Measurements from ENCODE around the gene KRTAP1-3.
A peak's percentile ranks its signal among the peaks of the same experiment; 100 is the strongest.
"Not testable (repeated sequence)": the region's sequence is repeated elsewhere in the genome, so short reads cannot be mapped to it uniquely, and the experiment has no call there.

Gene KRTAP1-3

DNA sequence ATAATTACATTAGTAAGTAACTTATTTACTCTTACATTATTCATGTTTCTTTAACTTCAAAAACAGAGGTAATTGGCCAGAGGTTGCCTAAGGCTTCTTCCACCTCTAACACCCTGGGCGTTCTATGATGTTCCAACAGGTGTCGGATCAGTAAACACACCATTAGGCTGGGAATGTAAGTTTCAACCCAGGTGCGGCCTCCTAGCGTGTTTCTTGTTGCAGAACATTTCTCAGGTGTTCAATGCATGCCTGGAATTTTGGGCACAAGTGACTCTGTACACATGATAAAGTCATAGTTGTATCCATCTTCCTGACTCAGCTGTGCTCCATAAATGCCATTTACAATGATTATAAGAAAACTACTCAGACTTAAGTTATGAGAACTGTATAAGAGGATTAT lies 19.4 kb upstream of the KRTAP1-3 start:
- DNase-seq = no peak

- DNase-seq = no peak
Measured at GRCh38 chr17:41052566-41052965, 17.9 kb upstream of the KRTAP1-3 start.

GRCh38 chr17:41049110-41049509 lies 14.4 kb upstream of the KRTAP1-3 start:
- DNase-seq = peak; percentile 46

- DNase-seq = peak; percentile 60
Measured at GRCh38 chr17:41048441-41048840, 13.8 kb upstream of the KRTAP1-3 start.

DNA sequence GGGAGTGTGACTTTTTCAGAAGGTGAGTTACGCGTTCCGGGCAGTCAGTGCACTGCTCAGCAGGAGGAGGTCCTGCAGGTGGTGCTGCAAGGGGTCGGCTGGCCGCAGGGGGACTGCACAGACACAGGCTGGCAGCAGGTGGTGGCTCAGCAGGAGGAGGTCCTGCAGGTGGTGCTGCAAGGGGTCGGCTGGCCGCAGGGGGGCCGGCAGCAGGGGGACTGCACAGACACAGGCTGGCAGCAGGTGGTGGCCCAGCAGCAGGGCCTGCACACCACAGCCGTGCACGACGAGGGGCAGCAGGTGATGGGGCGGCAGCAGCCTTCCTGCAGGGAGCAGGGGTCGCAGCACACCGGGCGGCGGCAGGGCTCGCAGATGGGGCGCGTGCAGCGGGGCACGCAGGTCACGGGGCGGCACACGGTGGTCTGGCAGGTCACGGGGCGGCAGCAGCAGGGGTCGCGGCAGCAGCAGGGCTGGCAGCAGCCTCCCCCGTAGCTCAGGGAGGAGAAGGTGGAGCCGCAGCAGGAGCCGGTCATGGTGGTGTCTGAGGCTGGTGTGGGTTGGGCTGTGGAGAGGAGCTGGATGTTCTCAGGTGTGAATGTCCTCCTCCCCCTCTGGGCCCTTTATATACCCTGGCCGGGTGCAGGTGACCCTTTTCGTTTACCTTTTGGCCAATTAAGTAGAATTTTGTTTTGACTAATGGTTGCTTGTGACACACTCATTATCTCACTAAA lies 12.2 kb upstream of the KRTAP1-3 start, which contains the start of gene KRTAP2-1:
TSS of gene KRTAP2-1 (minus strand) at position 582 of the 731 bp plus-strand sequence. CDS start at position 533, 49 bp downstream.
- not testable (repeated sequence) for DNase-seq

DNA sequence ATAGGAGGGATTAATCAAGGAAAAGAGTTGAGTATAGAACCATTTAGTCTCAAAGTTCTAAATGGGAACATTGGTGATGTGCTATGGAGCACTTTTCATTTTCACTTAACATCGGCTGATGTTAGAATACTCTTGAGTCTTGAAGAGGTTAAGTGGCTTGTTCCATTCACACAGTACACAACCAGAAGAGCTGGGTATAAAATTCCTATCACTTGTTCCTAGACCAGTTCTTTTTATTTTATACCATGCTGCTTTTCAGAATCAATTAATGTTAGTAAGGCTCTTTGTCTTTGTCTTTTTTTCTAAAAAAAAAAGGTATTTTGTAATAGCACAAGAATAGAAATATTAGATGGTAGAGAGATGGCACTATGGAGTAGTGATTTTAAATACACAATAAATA lies 8.3 kb upstream of the KRTAP1-3 start:
- no peak for DNase-seq

- not testable (repeated sequence) for DNase-seq
Measured at GRCh38 chr17:41040783-41041571, 6.3 kb upstream of the KRTAP1-3 start, which contains the start of gene KRTAP1-1. TSS of gene KRTAP1-1 (minus strand) at chr17:41041450. CDS start at chr17:41041397, 53 bp downstream.

- no peak for DNase-seq
Measured at GRCh38 chr17:41037853-41038350, 3.2 kb upstream of the KRTAP1-3 start.

DNA sequence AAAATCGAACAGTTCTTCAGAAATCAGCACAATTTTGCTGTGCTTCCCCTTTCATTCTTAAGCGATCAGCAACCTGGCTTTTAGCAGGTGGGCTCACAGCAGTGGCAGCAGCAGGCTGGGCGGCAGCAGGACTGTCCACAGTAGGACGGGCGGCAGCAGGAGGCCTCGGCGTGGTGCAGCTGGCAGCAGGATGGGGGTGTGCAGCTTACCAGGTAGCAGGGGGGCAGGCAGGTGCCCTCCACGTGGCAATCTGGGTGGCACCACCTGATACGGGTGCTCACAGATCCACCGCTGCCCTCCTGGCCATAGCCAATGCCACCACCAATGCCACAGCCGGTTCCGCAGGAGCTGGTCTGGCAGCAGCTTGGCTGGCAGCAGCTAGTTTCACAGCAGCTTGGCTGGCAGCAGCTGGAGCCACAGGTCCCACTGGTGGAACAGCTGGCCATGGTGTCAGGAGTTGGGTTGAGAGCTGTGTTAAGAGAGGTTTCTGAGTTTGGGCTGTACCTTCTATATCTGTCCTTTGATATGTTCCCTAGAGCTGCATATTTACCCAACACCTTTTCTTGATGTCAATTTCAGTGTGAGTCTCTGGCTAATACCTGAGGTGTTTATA lies 4.9 kb downstream of the KRTAP1-3 start, which contains the start of gene KRTAP1-4:
TSS of gene KRTAP1-4 (minus strand) at position 563 of the 613 bp plus-strand sequence. CDS start at position 446, 117 bp downstream.
- no peak for DNase-seq

DNA sequence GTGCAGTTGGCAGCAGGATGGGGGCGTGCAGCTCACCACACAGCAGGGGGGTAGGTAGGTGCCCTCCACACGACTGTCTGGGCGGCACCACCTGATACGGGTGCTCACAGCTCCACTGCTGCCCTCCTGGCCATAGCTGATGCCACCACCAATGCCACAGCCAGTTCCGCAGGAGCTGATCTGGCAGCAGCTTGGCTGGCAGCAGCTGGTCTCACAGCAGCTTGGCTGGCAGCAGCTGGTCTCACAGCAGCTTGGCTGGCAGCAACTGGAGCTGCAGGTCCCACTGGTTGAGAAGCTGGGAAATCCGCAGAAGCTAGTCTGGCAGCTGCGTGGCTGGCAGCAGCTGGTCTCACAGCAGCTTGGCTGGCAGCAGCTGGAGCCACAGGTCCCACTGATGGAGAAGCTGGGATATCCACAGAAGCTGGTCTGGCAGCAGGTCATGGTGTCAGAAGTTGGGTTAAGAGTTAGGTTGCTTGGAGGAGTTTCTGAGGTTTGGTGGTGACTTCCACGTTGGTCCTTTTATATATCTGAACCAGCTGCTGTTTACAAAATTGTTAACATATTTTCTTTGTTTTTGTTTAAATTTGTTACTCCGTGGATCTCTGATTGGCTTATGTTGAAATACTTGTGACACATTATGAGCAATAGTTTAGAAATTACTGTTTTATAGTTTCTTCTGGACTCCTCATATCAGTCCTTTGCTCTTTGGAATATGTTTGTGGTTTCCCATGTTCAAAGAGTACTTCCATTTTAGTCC lies 7.8 kb downstream of the KRTAP1-3 start, which contains the start of gene KRTAP1-5:
TSS of gene KRTAP1-5 (minus strand) at position 494 of the 757 bp plus-strand sequence. CDS start at position 441, 53 bp downstream.
- no peak for DNase-seq

DNA sequence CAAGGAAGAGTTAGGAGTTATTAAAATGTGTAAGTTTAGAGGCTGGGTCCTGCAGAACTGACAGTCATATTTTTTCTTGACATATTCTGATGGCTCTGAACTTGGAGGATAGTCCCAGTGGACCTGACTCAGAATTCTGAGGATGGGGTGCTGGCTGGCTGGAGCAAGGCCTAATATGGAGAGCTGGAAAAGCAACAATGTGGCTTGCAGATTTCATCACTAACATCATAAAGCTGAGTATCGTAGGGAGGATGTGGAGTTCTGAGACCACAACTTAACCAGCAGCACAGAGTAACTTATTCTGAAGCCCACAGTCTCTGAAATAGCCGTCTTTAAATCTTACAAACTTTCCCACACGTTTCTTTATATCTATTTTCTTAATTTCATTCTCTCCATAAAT lies 10.0 kb downstream of the KRTAP1-3 start:
- no peak for DNase-seq

GRCh38 chr17:41020336-41020735 lies 14.3 kb downstream of the KRTAP1-3 start:
- no peak for DNase-seq

DNA sequence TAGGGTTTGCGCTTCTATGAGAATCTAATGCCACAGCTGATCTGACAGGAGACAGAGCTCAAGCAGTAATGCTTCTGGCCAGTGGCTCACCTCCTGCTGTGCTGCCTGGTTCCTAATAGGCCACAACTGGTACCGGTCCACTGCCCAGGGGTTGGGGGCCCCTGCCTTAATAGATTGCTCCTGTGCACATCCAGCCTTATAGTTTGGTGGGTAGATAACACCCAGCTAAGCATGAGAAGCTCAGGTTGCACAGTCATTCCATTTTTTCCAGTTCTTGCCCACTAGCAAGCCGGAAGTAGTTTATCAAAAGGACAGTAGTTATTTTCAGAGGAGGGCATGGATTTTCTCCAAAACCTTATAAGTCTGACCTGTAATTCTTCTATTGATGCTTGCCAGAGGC lies 15.3 kb downstream of the KRTAP1-3 start:
- DNase-seq = no peak

- no peak for DNase-seq
Measured at GRCh38 chr17:41018541-41018940, 16.1 kb downstream of the KRTAP1-3 start.

- DNase-seq = no peak
Measured at GRCh38 chr17:41016578-41017215, 18.0 kb downstream of the KRTAP1-3 start.

- DNase-seq = no peak
Measured at GRCh38 chr17:41015454-41015853, 19.2 kb downstream of the KRTAP1-3 start.

DNA sequence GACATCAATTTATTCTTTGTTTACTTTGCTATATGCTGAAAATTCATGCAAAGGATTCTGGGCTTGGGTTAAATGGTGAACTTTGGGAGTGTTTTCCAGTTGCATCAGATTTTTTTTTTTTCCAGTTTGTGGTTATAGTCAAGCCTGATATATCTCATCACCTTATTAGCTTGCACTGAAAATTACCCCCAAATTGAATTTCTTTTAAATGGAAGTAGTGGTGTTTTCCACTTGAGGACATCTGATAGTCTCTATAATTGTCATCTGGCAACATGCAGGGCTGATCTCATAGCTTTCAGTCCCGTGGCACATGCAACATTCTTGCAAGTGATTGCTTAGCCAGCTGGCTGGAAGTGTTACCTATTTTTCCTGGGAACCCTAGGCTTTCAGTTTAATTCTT lies 21.1 kb downstream of the KRTAP1-3 start:
- no peak for DNase-seq

DNA sequence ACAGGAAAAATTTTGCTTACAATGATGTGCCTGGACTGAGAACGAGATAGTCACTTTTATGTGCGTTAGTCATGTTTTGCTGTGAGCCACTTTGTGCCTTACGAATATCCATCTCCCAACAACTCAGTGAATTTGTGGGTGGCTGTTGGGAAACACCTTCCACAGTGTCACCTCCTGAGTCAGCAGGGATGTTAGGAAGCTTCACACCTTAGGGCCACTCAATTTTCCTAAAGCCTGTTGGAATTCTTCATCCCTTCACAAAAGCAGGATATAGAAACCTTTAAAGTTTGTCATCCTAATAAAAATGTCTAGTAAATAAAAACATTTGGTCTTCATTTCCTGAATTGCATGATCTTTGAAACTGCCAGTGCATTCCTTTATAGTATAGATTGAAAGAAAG lies 21.5 kb downstream of the KRTAP1-3 start:
- no peak for DNase-seq

DNA sequence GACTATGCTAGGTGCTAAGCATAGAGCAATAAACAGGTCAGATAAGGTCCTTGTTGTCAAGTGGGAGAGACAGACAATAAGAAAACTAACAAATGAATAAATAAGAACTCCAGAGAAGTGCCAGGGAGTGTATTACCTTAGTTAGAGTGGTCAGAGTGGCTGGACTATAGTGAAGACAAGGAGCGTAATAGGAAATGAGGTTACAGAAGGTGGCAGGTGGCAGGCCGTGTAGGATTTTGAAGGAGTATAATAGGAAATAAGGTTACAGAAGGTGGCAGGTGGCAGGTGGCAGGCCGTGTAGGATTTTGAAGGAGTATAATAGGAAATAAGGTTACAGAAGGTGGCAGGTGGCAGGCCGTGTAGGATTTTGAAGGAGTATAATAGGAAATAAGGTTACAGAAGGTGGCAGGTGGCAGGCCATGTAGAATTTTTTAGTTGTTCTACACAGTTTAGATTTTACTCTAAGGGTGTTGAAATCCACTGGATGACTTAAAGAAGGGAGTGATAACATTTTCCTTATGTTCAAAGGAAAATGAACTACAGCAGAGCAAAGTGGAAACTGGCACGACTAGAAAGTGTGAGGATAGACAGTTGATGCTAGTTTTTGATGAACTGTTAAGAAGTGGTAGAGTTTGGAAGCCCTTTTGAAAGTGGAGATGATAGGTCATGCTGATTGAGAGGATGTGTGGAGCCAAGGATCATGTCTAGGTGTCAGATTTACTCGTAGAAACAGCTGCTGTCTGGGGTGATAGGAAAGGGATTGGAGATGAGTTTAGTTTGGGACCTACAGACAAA lies 22.2 kb downstream of the KRTAP1-3 start:
- DNase-seq = no peak

DNA sequence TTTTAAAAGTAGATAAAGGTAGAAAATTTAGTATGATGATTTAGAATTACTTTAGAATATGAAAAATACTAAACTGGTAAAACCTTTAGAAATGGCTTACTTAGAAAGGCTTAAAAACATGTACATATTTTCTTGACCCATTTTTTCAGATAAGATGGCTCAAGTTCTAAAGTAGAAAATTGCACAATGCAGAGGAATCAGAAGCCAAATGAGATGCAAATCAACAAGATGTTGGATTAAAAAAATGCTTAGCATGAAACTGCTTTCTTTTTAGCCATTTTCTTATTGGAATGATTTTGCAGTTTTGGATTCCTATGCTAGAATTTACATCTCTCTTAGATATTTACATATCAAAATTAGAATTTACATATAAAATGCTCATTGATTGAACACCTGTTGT lies 24.2 kb downstream of the KRTAP1-3 start:
- no peak for DNase-seq

GRCh38 chr17:41009936-41010335 lies 24.7 kb downstream of the KRTAP1-3 start:
- no peak for DNase-seq
